ENCODE results near the gene ADGRG4.

ADGRG4 gene

DNA sequence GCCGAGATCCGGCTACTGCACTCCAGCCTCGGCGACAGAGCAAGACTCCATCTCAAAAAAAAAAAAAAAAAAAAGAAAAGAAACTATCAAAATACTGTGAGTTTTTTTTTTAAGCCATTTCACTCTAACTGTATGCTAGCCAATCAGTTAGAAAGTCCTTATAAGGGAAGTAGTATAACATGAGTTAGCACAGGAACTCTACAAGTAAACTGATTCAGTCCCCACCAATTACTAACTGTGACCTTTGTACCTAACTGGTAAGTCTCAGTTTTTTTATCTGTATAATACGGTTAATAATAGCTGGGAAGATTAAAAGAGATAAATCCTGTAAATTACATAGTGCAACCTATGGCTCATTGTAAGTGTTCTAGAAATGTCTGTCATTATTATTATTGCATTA lies 151.9 kb downstream of the ADGRG4 start:
- no peak overlapping the region for H3K4me3 ChIP-seq (ENCODE audit: low read length)
- TF ChIP-seq, protein P1, sequence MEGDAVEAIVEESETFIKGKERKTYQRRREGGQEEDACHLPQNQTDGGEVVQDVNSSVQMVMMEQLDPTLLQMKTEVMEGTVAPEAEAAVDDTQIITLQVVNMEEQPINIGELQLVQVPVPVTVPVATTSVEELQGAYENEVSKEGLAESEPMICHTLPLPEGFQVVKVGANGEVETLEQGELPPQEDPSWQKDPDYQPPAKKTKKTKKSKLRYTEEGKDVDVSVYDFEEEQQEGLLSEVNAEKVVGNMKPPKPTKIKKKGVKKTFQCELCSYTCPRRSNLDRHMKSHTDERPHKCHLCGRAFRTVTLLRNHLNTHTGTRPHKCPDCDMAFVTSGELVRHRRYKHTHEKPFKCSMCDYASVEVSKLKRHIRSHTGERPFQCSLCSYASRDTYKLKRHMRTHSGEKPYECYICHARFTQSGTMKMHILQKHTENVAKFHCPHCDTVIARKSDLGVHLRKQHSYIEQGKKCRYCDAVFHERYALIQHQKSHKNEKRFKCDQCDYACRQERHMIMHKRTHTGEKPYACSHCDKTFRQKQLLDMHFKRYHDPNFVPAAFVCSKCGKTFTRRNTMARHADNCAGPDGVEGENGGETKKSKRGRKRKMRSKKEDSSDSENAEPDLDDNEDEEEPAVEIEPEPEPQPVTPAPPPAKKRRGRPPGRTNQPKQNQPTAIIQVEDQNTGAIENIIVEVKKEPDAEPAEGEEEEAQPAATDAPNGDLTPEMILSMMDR (IDR thresholded peaks at IDR 0.05; ENCODE audit: insufficient read depth, low read depth, low read length, missing control alignments): no peak
- DNase-seq (ENCODE audit: low read depth): no peak

DNA sequence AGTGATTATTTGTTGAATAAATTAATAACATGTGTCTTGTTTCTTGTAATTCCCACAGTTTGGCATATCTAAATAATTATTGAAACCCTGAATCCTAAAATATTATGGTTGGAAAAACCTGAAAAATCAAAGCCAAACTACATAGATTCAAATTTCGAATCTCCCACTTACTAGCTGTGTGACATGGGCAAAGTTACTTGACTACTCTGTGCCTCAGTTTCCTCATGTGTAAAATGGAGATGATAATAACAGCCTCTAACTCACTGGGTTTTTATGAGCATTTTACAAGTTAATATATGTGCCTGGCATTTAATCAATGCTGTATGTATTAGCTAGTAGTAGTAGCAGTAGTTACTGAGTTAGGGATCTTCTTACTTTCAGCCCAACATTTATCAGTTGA lies 152.4 kb downstream of the ADGRG4 start:
- TF ChIP-seq, protein P1 (IDR thresholded peaks at IDR 0.05; ENCODE audit: insufficient read depth, low read depth, low read length, missing control alignments): no peak
- no peak overlapping the region for H3K4me3 ChIP-seq (ENCODE audit: low read length)
- DNase-seq (ENCODE audit: low read depth): no peak

DNA sequence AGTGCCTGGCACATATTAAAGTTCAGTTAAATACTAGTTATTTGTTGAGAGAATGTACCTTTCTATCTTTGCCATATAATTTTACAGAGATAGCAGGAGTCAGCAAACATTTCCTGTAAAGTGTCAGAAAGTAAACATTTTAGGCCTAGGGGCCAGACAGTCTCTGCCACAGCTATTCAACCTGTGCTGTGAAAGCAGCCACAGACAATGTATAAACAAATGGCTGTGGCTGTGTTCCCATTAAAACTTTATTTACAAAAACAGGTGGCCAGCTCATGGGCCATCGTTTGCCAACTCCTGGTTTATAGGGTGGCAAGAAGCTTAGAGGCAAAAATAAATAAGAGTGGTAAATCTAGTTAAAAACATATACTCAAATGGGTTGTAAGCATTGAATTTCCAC lies 153.0 kb downstream of the ADGRG4 start:
- TF ChIP-seq, protein P1 (IDR thresholded peaks at IDR 0.05; ENCODE audit: insufficient read depth, low read depth, low read length, missing control alignments): no peak
- no peak overlapping the region for H3K4me3 ChIP-seq (ENCODE audit: low read length)
- DNase-seq (ENCODE audit: low read depth): no peak

DNA sequence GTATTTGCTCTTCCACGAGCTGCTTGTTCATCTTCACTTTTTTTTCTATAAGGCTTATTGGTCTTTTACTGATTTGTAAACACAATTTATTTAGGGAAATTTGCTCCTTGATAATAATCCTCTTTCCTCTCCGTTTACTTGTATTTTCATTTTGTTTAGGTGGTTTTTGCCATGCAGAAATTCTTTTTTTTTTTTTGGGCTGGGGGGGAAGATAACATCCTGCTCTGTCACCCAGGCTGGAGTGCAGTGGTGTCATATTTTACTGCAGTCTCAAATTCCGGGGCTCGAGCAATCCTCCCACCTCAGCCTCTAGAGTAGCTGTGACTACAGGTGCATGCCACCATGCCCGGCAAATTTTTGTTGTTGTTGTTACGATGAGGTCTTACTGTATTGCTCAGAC lies 155.4 kb downstream of the ADGRG4 start:
- TF ChIP-seq, protein P1 (IDR thresholded peaks at IDR 0.05; ENCODE audit: insufficient read depth, low read depth, low read length, missing control alignments): no peak
- no peak for DNase-seq (ENCODE audit: low read depth)
- no peak overlapping the region for H3K4me3 ChIP-seq (ENCODE audit: low read length)

DNA sequence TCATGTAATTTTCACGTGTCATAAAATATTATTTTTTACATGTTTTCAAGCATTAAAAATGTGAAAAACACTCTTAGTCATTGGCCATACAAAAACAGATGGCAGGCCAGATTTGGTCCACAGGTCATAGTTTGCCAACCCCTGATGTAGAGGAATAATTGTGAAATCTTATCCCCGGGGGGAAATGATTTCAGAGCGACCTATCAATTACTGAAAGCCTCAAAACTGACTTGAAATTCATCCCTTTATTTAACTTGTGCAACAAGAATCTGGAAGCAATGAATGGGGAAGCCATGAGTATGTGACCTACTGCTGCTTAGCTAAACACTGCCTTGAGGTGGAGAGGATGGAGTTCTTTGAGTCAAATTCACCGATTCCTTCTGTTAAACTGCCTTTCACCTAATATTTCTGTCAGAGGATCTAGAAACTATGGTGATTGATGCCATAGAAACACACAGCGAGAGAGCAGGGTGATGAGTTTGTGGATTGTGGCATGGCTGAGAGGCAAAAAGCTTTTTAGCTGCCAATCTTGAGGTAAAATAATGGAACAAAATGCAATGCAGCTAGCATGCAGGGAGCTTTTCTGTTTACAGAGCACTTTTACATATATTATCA lies 156.6 kb downstream of the ADGRG4 start:
- DNase-seq (ENCODE audit: low read depth): no peak
- TF ChIP-seq, protein P1 (IDR thresholded peaks at IDR 0.05; ENCODE audit: insufficient read depth, low read depth, low read length, missing control alignments): no peak

DNA sequence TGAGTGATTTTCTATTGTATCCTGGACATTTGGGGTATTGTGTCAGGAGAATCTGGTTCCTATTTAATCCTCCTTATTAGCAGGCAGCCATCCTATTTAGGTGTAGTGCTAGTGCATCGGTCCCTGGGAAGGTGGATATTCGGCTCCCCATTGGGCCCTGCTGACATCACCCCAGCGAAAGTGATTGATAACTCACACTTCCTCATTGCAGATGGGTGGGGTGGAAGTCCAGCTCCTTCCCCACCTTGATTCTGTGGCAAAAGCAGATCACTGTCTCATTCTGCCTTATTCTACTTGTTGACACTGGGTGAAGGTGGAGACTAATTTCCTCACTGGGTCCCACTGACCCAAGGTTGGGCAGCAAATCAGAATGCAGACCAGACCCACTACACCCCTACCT lies 163.8 kb downstream of the ADGRG4 start:
- no peak overlapping the region for H3K4me3 ChIP-seq (ENCODE audit: low read length)
- TF ChIP-seq, protein P1 (IDR thresholded peaks at IDR 0.05; ENCODE audit: insufficient read depth, low read depth, low read length, missing control alignments): no peak
- DNase-seq (ENCODE audit: low read depth): no peak

More for the DNA sequence above, 156.6 kb downstream of the ADGRG4 start:
- no peak overlapping the region for H3K4me3 ChIP-seq (ENCODE audit: low read length)
